ENCODE measurements around the gene GABRQ.

GRCh38 chrX:152619897-152620296 is 17.8 kb upstream of the GABRQ start:
- TF ChIP-seq, protein P1, sequence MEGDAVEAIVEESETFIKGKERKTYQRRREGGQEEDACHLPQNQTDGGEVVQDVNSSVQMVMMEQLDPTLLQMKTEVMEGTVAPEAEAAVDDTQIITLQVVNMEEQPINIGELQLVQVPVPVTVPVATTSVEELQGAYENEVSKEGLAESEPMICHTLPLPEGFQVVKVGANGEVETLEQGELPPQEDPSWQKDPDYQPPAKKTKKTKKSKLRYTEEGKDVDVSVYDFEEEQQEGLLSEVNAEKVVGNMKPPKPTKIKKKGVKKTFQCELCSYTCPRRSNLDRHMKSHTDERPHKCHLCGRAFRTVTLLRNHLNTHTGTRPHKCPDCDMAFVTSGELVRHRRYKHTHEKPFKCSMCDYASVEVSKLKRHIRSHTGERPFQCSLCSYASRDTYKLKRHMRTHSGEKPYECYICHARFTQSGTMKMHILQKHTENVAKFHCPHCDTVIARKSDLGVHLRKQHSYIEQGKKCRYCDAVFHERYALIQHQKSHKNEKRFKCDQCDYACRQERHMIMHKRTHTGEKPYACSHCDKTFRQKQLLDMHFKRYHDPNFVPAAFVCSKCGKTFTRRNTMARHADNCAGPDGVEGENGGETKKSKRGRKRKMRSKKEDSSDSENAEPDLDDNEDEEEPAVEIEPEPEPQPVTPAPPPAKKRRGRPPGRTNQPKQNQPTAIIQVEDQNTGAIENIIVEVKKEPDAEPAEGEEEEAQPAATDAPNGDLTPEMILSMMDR (IDR thresholded peaks at IDR 0.05) = no peak
- no peak for TF ChIP-seq ZFX (IDR thresholded peaks at IDR 0.05; ENCODE audit: borderline replicate concordance)
